Liver (tissue), 3 donors: ENCODE results near the gene EEF1A1.

ENCODE experiments used
- CTCF ChIP-seq: fragments of 150-350 bp; IDR thresholded peaks from 2 replicates; pipeline ENCODE4 v1.5.1; 2017; ENCODE audit warnings: improper control_type of control experiment, low read depth, low read length; ENCODE audit not compliant: missing input control
- GABPA ChIP-seq, 2 donors: IDR thresholded peaks in 1 of 2; conservative IDR thresholded peaks in 1 of 2; 2 replicates each; pipeline ENCODE4 v1.6.1; 2016; ENCODE audit warnings: antibody characterized with exemption in 2 of 2, mild to moderate bottlenecking in 1 of 2, moderate library complexity in 1 of 2
- TAF1 ChIP-seq: conservative IDR thresholded peaks from 2 replicates; pipeline ENCODE4 v1.6.1; 2016; ENCODE audit warnings: antibody characterized with exemption, mild to moderate bottlenecking
- donor health status: healthy.
- donor health status: healthy.

DNA sequence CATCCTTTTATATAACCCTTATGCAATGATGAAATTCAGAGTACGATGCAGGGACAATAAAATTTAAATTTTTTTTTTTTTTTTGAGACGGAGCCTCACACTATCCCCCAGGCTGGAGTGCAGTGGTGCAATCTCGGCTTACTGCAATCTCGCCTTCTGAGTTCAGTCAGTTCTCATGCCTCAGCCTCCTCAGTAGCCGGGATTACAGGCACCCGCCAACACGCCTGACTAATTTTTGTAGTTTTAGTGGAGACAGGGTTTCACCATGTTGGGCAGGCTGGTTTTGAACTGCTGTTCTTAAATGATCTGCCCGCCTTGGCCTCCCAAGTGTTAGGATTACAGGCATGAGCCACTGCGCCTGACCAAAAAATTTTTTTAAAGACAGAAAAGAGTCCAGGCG, 44.1 kb downstream of the EEF1A1 start:
- TF ChIP-seq CTCF (no peak), TAF1 (no peak), GABPA (IDR thresholded peaks at IDR 0.05 in 1 of 2, conservative IDR thresholded peaks at IDR 0.05 in 1 of 2) (no peak)
